HG03045 (cell line): Measurements from ENCODE around the gene GFRA4.

ENCODE experiments used
- ATAC-seq: cut with Tn5 transposase; IDR thresholded peaks from one replicate; pipeline ENCODE4 v1.9.1; 2021; ENCODE audit warnings: mild to moderate bottlenecking, moderate library complexity; ENCODE audit not compliant: unreplicated experiment

The GFRA4 gene

GRCh38 chr20:3655131-3655405, 8.1 kb downstream of the GFRA4 start:
- no peak for ATAC-seq

DNA sequence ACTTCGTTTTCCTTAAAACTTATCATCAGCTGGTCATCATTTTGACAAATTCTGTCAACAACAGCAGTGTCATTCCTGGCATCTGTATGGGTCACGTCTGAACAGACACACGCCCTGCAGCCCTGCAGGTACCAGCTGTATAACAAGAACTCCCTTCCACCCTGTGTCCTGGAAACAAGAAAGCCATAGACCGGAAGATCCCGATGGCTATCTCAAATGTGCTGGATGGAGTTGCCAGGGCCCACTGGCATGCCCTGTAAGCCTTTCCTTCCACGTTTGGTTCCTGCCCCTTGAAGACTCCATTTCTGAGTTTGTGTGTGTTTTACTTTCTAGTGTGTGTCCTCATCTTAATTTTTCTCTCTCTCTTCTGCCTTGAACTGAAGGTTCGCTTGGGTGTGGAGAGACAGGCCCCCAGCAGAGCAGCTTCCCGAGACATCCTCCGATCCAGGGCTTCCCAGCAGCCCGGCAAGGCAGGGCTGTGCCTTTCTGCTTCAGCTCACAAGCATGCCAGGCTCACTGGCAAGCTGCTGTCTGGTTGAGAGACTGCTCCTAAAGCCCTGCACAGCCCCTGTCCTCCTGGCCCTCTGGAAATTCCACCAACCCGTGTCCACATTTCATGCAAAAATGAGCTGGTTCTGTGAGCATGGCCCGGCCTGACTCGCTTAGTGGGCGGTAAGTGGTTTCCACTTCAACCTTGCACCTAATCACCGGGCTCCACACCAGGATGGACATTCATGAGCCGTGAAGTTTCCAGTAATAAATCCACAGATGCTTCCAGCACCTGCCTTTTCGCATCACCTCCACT, 8.7 kb downstream of the GFRA4 start:
- ATAC-seq, result no peak

- no peak for ATAC-seq
Observed at GRCh38 chr20:3653921-3654320, 9.3 kb downstream of the GFRA4 start.

DNA sequence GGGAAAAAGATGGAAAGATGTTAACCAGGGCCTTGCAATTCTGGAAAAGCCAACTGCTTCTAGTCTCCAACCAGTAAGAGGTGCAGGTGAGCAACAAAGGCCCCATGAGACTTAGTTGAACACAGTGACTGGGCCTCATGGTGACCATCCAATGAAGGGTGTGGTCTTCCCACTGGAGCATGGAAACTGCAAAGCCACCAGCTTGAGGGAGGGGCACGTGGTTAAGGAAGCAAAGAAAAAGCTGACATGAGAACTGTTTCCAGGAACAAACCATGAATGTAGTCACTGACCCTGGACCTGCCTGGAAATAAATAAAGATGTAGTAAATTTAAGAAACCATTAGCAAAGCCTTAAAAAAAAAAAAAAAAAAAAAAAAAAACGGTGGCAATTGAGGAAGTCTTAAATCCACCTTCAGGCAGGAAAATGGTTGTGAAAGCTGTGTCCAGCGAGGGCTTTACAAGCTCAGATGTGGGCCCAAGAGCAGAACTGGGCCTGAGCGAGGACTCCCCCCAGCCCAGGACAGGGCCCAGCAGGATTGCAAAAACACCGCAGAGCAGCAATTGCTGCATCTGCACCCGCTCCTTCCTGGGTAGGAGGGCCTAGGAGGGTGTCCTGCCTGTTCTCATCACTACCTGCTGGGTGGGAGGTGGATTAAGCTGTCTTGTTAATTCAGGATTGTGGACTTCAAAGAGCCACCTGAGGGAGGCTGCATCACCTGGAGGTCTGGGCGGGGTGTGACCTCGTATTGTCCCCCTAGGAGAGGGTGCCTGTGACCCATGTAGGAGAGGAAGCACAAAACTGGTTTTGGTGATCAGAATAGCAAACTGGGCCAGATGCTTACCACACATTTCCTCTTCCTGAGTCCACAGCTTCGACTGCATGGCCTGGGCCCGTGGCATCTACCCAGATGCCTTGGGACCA, 10.3 kb downstream of the GFRA4 start:
- ATAC-seq, result no peak

DNA sequence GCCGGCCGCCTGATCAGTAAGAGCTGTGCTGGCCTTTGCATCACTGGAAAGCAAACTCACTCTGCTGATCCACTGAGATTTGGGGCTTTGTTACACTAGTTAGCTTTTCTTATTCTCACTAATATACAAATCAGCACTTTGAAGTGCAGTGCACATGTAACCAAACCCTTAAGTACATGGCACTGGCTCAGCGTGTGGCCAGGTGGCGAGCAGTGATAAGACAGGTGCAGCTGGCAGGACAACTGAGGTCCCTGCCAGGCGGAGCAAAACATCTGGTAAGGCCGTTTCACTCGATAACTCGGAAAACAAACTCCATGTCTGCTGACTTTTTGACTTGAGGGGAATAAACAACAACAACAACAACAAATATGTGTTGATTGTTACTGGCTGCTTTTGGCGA, 11.0 kb downstream of the GFRA4 start:
- ATAC-seq, result no peak

DNA sequence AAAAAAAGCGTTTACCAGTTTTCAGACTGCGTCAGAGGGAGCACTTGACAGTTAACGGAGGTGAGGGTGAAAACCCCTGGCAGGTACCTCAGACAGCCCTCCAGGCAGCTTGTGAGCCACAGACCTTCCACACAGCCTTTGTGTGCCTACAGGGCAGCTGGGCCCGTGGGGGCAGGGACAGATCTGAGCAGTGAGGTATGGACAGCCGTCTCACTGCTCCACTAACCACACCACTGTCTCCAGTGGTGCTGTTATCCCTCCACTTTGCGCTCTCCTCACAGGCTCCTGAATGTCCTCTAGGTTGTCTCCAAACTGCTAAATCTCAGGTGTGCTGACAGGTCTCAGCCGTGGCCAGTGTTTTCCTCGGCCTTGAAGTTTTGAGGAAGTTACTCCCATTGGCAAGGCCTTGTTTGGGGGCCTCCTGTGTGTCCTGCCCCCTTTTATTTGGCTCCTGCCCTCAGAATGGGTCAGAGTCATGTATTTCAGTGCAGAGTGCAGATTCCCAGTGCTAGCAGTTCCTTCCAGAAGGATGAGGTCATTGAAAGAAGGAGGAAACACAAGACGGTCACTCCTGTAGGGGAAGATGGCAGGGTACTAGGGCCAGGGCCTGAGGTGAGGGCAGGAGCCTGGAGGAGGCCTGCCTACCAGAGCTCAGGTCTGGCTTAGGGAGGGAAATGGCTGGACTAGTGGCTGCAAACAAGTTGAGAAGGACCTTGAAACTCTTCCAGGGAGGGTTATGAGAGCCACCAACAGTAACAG, 11.8 kb downstream of the GFRA4 start:
- no peak for ATAC-seq

GRCh38 chr20:3648951-3649350, 14.2 kb downstream of the GFRA4 start:
- no peak for ATAC-seq

- no peak for ATAC-seq
Observed at GRCh38 chr20:3647473-3647872, 15.7 kb downstream of the GFRA4 start.

GRCh38 chr20:3646651-3647050, 16.5 kb downstream of the GFRA4 start:
- no peak for ATAC-seq

GRCh38 chr20:3646067-3646440, 17.1 kb downstream of the GFRA4 start:
- ATAC-seq, result no peak

DNA sequence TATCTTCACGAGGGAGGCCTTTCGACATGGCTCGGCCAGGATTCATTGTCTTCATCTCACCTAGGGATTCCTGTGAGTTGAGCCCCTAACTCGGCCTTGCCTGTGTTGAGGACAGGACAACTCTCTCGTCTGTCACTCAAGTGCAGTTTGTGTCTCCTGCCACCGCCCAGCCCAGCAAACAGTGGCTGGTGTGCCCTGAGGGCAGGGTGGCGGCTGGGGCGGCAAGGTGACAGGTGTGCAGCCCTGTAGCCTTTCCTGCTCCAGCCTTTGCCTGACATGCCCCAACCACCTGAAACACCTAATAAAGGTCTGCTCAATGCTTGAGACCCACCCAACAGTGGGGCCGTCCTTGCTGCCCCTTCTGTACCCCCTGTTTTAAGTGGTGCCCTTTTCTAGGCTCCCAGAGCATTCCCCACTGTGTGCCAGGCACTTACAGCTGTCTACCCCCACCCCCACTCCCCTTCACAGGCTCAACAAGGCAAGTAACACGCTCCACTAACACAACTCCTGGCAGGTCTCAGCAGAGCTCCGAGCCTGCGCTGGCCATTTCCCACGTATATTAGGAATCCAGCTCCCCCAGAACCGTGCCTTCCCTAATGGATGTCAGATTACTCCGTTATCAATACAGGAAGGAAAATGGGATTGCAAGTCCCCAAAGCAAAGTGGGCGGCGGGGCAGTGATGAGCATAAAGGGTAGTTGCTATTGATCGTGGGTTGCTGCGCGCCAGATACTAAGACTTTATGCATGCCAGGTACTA, 17.7 kb downstream of the GFRA4 start:
- no peak for ATAC-seq

DNA sequence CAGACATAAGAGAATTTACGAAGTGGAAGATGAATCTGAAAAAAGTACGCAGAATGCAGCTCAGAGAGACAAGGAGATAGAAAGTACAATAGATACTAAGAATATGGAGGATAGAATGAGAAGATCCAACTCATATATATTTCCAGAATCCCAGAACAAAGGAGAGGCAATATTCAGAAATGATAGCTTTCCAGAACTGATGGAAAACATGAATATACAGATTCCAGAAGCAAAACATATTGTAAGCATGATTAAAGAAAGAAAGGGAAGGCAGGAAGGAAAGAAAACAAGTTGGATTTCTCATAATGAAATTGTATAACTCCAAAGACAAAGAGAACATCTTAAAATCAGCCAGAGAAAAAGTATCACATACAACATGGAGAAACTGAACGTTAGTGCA, 22.9 kb downstream of the GFRA4 start:
- ATAC-seq, result no peak

DNA sequence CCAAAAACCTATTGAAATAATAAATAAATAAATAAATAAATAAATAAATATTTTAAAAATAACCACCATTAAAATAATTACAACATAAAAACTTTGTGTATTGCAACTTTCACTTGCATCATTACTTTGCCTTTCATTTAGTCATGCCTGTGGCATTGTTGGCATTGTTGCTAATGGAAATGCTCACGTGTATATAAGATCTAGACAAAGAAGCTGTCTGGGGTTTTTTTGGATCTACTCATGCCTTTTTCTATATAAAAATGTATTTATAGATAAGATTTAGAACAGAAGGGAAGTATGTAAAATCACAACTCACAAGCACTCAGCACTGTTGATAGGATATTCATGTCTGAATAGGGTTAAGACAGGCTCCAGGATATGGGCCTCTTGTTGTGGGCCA, 27.9 kb downstream of the GFRA4 start:
- no peak for ATAC-seq

GRCh38 chr20:3633913-3634478, 29.2 kb downstream of the GFRA4 start:
- ATAC-seq, result no peak

DNA sequence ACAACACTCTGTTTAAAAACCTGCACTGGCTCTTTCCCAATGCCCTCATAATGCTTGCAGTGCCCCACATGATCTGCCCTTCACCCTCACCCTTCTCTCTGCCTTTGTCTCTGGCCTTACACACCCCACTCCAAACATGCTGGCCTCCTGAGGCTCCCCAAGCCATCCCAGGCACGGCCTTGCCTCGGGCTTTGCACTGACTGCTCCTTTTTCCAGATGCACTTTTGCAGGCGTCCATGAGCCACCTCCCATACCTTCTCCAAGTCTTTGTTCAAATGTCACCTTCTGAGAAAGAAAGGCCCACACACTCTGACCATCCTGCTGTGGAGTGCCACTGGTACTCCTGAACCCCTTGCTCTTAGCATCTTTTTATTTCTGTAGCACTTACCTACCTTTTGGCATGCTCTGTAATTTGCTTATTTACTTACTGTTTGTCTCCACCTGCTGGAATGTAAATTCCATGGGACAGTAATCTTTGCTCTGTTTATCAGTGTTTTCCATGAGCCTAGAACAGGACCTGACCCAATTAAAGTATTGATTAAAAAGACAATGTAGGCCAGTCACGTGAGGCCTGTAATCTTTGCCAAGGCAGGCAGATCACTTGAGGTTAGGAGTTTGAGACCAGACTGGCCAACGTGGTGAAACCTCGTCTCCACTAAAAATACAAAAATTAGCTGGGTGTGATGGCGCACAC, 30.7 kb downstream of the GFRA4 start:
- ATAC-seq, result no peak

- no peak for ATAC-seq
Observed at GRCh38 chr20:3631534-3631933, 31.7 kb downstream of the GFRA4 start.

GRCh38 chr20:3630429-3630828, 32.8 kb downstream of the GFRA4 start:
- ATAC-seq, result no peak

DNA sequence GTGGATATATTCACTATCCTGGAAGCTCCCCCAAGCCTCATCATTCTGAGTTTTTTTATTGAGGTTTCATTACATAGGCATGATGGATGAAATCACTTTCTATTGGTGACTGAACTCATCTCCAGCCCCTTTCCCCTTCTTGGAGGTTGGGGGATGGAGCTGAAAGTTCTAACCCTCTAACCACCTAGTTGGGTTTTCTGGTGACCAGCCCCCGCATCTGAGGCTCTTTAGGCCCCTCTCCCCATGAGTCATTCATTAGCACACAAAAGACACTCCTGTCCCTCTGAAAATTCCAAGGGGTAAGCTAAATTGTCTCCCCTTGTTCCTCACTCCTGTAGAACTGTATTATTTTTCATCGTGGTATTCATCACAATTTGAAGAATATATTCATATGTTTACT, 33.3 kb downstream of the GFRA4 start:
- no peak for ATAC-seq

DNA sequence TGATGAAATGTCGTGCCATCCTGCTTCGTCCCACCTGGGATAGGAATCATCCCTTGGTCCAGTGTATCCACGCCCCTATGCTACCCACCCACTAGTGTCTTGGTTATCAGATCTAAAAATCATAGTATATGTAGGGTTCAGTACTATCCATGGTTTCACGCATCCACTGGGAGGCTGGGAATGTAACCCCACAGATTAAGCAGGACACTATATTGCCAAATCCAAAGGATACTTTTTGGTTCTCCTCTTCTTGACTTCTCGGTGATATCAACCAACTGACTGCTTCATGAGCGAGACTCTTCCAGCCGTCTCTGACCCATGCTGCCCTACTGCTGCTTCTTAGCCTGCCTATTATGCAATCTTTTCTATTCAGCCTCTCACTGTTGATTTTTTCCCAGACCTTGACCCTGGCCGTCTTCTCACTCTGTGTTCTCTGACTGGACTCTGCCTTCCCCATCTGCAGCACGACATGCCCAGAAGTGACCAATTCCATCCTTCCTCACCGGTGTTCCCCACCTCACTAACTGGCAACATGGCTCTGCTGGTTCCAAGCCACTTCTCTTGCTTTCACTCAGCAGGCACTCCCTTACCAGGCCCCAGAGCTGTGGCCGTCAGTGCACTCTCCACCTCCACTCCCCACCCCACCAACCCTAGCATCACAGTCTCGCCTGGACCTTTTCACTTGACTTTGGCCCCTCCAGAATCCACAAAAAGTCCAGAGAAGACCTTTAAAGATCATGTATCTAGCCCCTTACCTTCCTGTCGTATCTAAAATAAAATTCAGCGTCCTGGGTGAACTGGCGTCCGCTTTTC, 34.5 kb downstream of the GFRA4 start:
- no peak for ATAC-seq
